DND-41 (cell line): ENCODE results near the gene JMJD6.

Source experiments
- ATAC-seq: fragments of 200-7000 bp; cut with Tn5 transposase; 3 replicates; pipeline ENCODE4 v1.9.1; 2021; ENCODE audit warnings: low read depth; ENCODE audit not compliant: insufficient read depth
- DNase-seq: peaks from one replicate; pipeline ENCODE4 v3.0.0-alpha.2; 2020
- H2AFZ ChIP-seq: 2 replicates; pipeline ENCODE4 v1.6.0; 2012; ENCODE audit warnings: low read depth, low read length
- H3K27ac ChIP-seq: 2 replicates; pipeline ENCODE4 v1.5.1; 2012; ENCODE audit warnings: low read length, inconsistent platforms
- H3K27me3 ChIP-seq: fragments of 200-600 bp; sonication (generic); 2 replicates; pipeline ENCODE4 v1.6.0; 2012; ENCODE audit warnings: low read length, mild to moderate bottlenecking, inconsistent platforms; ENCODE audit not compliant: insufficient read depth, poor library complexity
- H3K36me3 ChIP-seq: 2 replicates; pipeline ENCODE4 v1.5.1; 2012; ENCODE audit warnings: low read length, inconsistent platforms; ENCODE audit not compliant: insufficient read depth
- H3K4me1 ChIP-seq: 2 replicates; pipeline ENCODE4 v1.5.1; 2012; ENCODE audit warnings: mild to moderate bottlenecking, low read length; ENCODE audit not compliant: insufficient read depth
- H3K4me2 ChIP-seq: 2 replicates; pipeline ENCODE4 v1.6.0; 2012; ENCODE audit warnings: mild to moderate bottlenecking, moderate library complexity, low read length, inconsistent platforms; ENCODE audit not compliant: insufficient read depth
- H3K4me3 ChIP-seq, 2 experiments: fragments of 200-600 bp in 1 of 2; shearing (Covaris generic) in 1 of 2; 2 replicates each; pipeline ENCODE4 v1.5.1; 2012 to 2016; ENCODE audit warnings: inconsistent platforms in 2 of 2, low read length in 2 of 2, mild to moderate bottlenecking in 2 of 2, low read depth in 1 of 2, moderate library complexity in 1 of 2
- H3K79me2 ChIP-seq: 2 replicates; pipeline ENCODE4 v1.6.0; 2012; ENCODE audit warnings: low read length, inconsistent platforms; ENCODE audit not compliant: insufficient read depth
- H3K9ac ChIP-seq: 2 replicates; pipeline ENCODE4 v1.6.0; 2012; ENCODE audit warnings: low read depth, mild to moderate bottlenecking, inconsistent platforms, low read length, moderate library complexity
- H3K9me3 ChIP-seq: 2 replicates; pipeline ENCODE4 v1.5.1; 2012; ENCODE audit warnings: low read length, moderate library complexity, mild to moderate bottlenecking, inconsistent platforms; ENCODE audit not compliant: insufficient read depth, severe bottlenecking
- H4K20me1 ChIP-seq: 2 replicates; pipeline ENCODE4 v1.6.0; 2012; ENCODE audit warnings: low read length; ENCODE audit not compliant: insufficient read depth
- EZH2 ChIP-seq: IDR thresholded peaks from 3 replicates; pipeline ENCODE4 v1.6.1; 2012; ENCODE audit warnings: borderline replicate concordance, low read depth, mild to moderate bottlenecking, moderate library complexity, low read length, inconsistent platforms; ENCODE audit not compliant: severe bottlenecking
- TF ChIP-seq, protein P1 (sequence below): IDR thresholded peaks from 2 replicates; pipeline ENCODE4 v1.5.1; 2012; ENCODE audit warnings: borderline replicate concordance, low read length, moderate library complexity, mild to moderate bottlenecking; ENCODE audit not compliant: poor library complexity, severe bottlenecking; ENCODE audit errors: extremely low read depth

The JMJD6 gene

DNA sequence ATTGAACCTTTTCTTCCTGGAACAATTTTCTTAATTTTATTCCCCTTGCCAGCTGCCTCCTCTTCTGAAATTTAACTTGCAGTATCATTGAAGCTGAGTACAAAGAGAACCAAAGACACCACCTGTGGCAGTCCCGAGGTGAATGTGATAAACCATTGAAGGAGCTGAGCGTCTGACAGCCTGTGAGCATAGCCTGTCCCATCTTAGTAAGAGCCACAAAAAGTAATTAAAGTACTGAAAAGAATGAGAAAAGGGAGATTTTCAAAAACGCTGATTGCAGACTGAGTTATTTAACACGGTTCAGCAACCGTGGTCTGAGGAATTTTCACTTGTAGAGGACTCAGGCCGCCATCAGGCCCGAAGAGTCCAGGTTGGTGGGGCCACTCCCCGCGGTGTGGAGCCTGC, 55.7 kb downstream of the JMJD6 start:
- peak overlapping the region; percentile 61 for H3K9ac ChIP-seq
- no peaks in the 10 kb centered on the region for H3K36me3 ChIP-seq
- H2AFZ ChIP-seq = peak overlapping the region; percentile 92
- no peaks in the 10 kb centered on the region for H3K27me3 ChIP-seq
- H4K20me1 ChIP-seq = no peaks in the 10 kb centered on the region
- TF ChIP-seq, protein P1, sequence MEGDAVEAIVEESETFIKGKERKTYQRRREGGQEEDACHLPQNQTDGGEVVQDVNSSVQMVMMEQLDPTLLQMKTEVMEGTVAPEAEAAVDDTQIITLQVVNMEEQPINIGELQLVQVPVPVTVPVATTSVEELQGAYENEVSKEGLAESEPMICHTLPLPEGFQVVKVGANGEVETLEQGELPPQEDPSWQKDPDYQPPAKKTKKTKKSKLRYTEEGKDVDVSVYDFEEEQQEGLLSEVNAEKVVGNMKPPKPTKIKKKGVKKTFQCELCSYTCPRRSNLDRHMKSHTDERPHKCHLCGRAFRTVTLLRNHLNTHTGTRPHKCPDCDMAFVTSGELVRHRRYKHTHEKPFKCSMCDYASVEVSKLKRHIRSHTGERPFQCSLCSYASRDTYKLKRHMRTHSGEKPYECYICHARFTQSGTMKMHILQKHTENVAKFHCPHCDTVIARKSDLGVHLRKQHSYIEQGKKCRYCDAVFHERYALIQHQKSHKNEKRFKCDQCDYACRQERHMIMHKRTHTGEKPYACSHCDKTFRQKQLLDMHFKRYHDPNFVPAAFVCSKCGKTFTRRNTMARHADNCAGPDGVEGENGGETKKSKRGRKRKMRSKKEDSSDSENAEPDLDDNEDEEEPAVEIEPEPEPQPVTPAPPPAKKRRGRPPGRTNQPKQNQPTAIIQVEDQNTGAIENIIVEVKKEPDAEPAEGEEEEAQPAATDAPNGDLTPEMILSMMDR = no peak
- TF ChIP-seq EZH2 = no peak
- no peak for DNase-seq
- peak overlapping the region in 1 of 2 experiments; percentile 70; a peak in 2 of 4 replicates for H3K4me3 ChIP-seq
- peak overlapping the region; percentile 71 for H3K4me2 ChIP-seq
- H3K79me2 ChIP-seq = peaks cover 8% of the 10 kb centered on the region
- no peaks in the 10 kb centered on the region for H3K9me3 ChIP-seq
- ATAC-seq = no peak
- peaks cover 28% of the 10 kb centered on the region for H3K4me1 ChIP-seq
- H3K27ac ChIP-seq = peak overlapping the region; percentile 84

- peaks cover 8% of the 10 kb centered on the region for H3K79me2 ChIP-seq
- no peaks in the 10 kb centered on the region for H3K27me3 ChIP-seq
- no peak overlapping the region for H3K4me3 ChIP-seq
- H3K36me3 ChIP-seq = no peaks in the 10 kb centered on the region
- TF ChIP-seq EZH2 = no peak
- TF ChIP-seq, protein P1 = no peak
- H3K27ac ChIP-seq = no peak overlapping the region
- no peaks in the 10 kb centered on the region for H4K20me1 ChIP-seq
- ATAC-seq (no peak), DNase-seq (no peak)
- no peak overlapping the region for H3K9ac ChIP-seq
- H3K9me3 ChIP-seq = no peaks in the 10 kb centered on the region
- peaks cover 28% of the 10 kb centered on the region for H3K4me1 ChIP-seq
- H3K4me2 ChIP-seq = no peak overlapping the region
- H2AFZ ChIP-seq = peak overlapping the region; percentile 92
Observed at GRCh38 chr17:76670020-76670717, 56.2 kb downstream of the JMJD6 start.
